LNCAP (cell line): ENCODE measurements around the gene GRIA3.

ENCODE experiments used
- CTCF ChIP-seq: fragments of 450-650 bp; IDR thresholded peaks from 2 replicates; pipeline ENCODE4 v1.5.1; 2017; ENCODE audit warnings: mild to moderate bottlenecking

The GRIA3 gene

GRCh38 chrX:123274796-123275195, 90.7 kb downstream of the GRIA3 start:
- no peak for TF ChIP-seq CTCF

- no peak for TF ChIP-seq CTCF
These were observed 93.3 kb downstream of the GRIA3 start for GRCh38 chrX:123277347-123277746.

- TF ChIP-seq CTCF: no peak
These were observed 93.7 kb downstream of the GRIA3 start for GRCh38 chrX:123277821-123278220.

GRCh38 chrX:123282241-123282640, 98.2 kb downstream of the GRIA3 start:
- TF ChIP-seq CTCF: no peak

- TF ChIP-seq CTCF: no peak
These were observed 107.5 kb downstream of the GRIA3 start for GRCh38 chrX:123291623-123292022.

- TF ChIP-seq CTCF: no peak
These were observed 113.9 kb downstream of the GRIA3 start for GRCh38 chrX:123298026-123298425.

- no peak for TF ChIP-seq CTCF
These were observed 119.4 kb downstream of the GRIA3 start for GRCh38 chrX:123303429-123303828.

GRCh38 chrX:123308658-123309057, 124.6 kb downstream of the GRIA3 start:
- TF ChIP-seq CTCF: no peak
